ENCODE results near the gene TLNRD1. TPM values are rescaled to one million over a fixed set of nuclear protein-coding genes. Genes with fewer than 3 reads are reported as not detected.

The TLNRD1 gene
- total RNA-seq, 1 donor from 2014 or later, result 27.8 TPM

- H3K27ac ChIP-seq, result no peak overlapping the region
- H3K9me3 ChIP-seq, result no peaks in the 10 kb centered on the region
- ATAC-seq (no peak), DNase-seq (no peak)
- no peak for TF ChIP-seq CTCF (IDR thresholded peaks at IDR 0.05)
- H3K36me3 ChIP-seq, result no peaks in the 10 kb centered on the region
- H3K4me3 ChIP-seq, result no peak overlapping the region
- intact Hi-C loops (cut with DNase I), result no loop called here
- peaks cover 17% of the 10 kb centered on the region for H3K4me1 ChIP-seq
- no peaks in the 10 kb centered on the region for H3K27me3 ChIP-seq
Observed at GRCh38 chr15:81040757-81041156, 40.0 kb downstream of the TLNRD1 start.

GRCh38 chr15:81043281-81043934 lies 42.7 kb downstream of the TLNRD1 start:
- ATAC-seq, result no peak

GRCh38 chr15:81043935-81044575 lies 43.3 kb downstream of the TLNRD1 start:
- no peak for ATAC-seq
- DNase-seq, result no peak
- H3K9me3 ChIP-seq, result no peaks in the 10 kb centered on the region

More at GRCh38 chr15:81043281-81043934, 42.7 kb downstream of the TLNRD1 start:
- Histone ChIP-seq H3K27ac (no peak overlapping the region), H3K4me1 (peaks cover 17% of the 10 kb centered on the region), H3K36me3 (no peaks in the 10 kb centered on the region), H3K4me3 (no peak overlapping the region), H3K9me3 (no peaks in the 10 kb centered on the region), H3K27me3 (no peaks in the 10 kb centered on the region)
- no peak for DNase-seq
- intact Hi-C loops (cut with DNase I), result no loop called here
- TF ChIP-seq CTCF (IDR thresholded peaks at IDR 0.05), result no peak

GRCh38 chr15:81046290-81046689 lies 45.6 kb downstream of the TLNRD1 start:
- Histone ChIP-seq H3K36me3 (no peaks in the 10 kb centered on the region), H3K4me1 (no peaks in the 10 kb centered on the region), H3K9me3 (no peaks in the 10 kb centered on the region), H3K27me3 (no peaks in the 10 kb centered on the region), H3K27ac (no peak overlapping the region), H3K4me3 (no peak overlapping the region)
- intact Hi-C loops (cut with DNase I), result no loop called here
- ATAC-seq (no peak), DNase-seq (no peak)
- TF ChIP-seq CTCF (IDR thresholded peaks at IDR 0.05), result no peak

More at GRCh38 chr15:81043935-81044575, 43.3 kb downstream of the TLNRD1 start:
- H3K4me1 ChIP-seq, result peaks cover 10% of the 10 kb centered on the region
- intact Hi-C loops (cut with DNase I), result no loop called here
- no peak overlapping the region for H3K4me3 ChIP-seq
- no peaks in the 10 kb centered on the region for H3K36me3 ChIP-seq
- H3K27ac ChIP-seq, result no peak overlapping the region
- H3K27me3 ChIP-seq, result no peaks in the 10 kb centered on the region
- TF ChIP-seq CTCF (IDR thresholded peaks at IDR 0.05), result no peak

GRCh38 chr15:81047928-81048327 lies 47.2 kb downstream of the TLNRD1 start:
- ATAC-seq, result no peak
- no peak for TF ChIP-seq CTCF (IDR thresholded peaks at IDR 0.05)
- DNase-seq, result no peak
- Histone ChIP-seq H3K27ac (no peak overlapping the region), H3K4me1 (no peaks in the 10 kb centered on the region), H3K36me3 (no peaks in the 10 kb centered on the region), H3K4me3 (no peak overlapping the region), H3K9me3 (no peaks in the 10 kb centered on the region), H3K27me3 (no peaks in the 10 kb centered on the region)
- intact Hi-C loops (cut with DNase I), result no loop called here
